ENCODE results near the gene MCCC1. TPM values are rescaled to one million over a fixed set of nuclear protein-coding genes. Genes with fewer than 3 reads are reported as not detected.

MCCC1 gene
- total RNA-seq, 1 donor from 2014 or later, result 102 TPM

- no peak for DNase-seq (ENCODE audit: low spot score)
Measured at GRCh38 chr3:182981038-182981380, 118.3 kb downstream of the MCCC1 start.

GRCh38 chr3:182980204-182981037 lies 118.9 kb downstream of the MCCC1 start, which contains the start of gene DCUN1D1:
DCUN1D1 (minus strand) TSS chr3:182980538; CDS start chr3:182980489, 49 bp downstream.
- peak; percentile 90 for DNase-seq (ENCODE audit: low spot score)

- DNase-seq (ENCODE audit: low spot score), result no peak
Measured at GRCh38 chr3:182979674-182980191, 119.6 kb downstream of the MCCC1 start.

- no peak for DNase-seq (ENCODE audit: low spot score)
Measured at GRCh38 chr3:182979103-182979673, 120.1 kb downstream of the MCCC1 start.

- DNase-seq (ENCODE audit: low spot score), result no peak
Measured at GRCh38 chr3:182978387-182978786, 120.9 kb downstream of the MCCC1 start.

- DNase-seq (ENCODE audit: low spot score), result no peak
Measured at GRCh38 chr3:182973047-182973446, 126.2 kb downstream of the MCCC1 start.

- DNase-seq (ENCODE audit: low spot score), result no peak
Measured at GRCh38 chr3:182972387-182972786, 126.9 kb downstream of the MCCC1 start.

GRCh38 chr3:182971637-182972036 lies 127.7 kb downstream of the MCCC1 start:
- DNase-seq (ENCODE audit: low spot score), result no peak

GRCh38 chr3:182970811-182971418 lies 128.4 kb downstream of the MCCC1 start:
- no peak for DNase-seq (ENCODE audit: low spot score)

- DNase-seq (ENCODE audit: low spot score), result no peak
Measured at GRCh38 chr3:182969853-182970252, 129.4 kb downstream of the MCCC1 start.

GRCh38 chr3:182969277-182969676 lies 130.0 kb downstream of the MCCC1 start:
- DNase-seq (ENCODE audit: low spot score), result no peak

- no peak for DNase-seq (ENCODE audit: low spot score)
Measured at GRCh38 chr3:182967218-182968204, 131.8 kb downstream of the MCCC1 start.

GRCh38 chr3:182965861-182966366 lies 133.4 kb downstream of the MCCC1 start:
- DNase-seq (ENCODE audit: low spot score), result no peak

Other genes with a start within 250 kb of the MCCC1 start
- gene DCUN1D1, start 119.0 kb downstream of the MCCC1 start, total RNA-seq, result 41.6 TPM
- gene LAMP3, start 63.2 kb upstream of the MCCC1 start, total RNA-seq, result 5.3 TPM
- 20.3 TPM for gene B3GNT5, start 153.8 kb upstream of the MCCC1 start, total RNA-seq